B cell (primary cell): ENCODE data around the gene UBE2D1. TPM values are rescaled to one million over a fixed set of nuclear protein-coding genes. Genes with fewer than 3 reads are reported as not detected.

Source experiments
- ATAC-seq: fragments of 200-7000 bp; cut with Tn5 transposase; one replicate; pipeline ENCODE4 v1.10.0; 2021; ENCODE audit warnings: low read depth, mild to moderate bottlenecking, moderate number of reproducible peaks, moderate library complexity
- CTCF ChIA-PET: fragments of 350-600 bp; sonication (Branson Sonifier 250); formaldehyde crosslinking; loops from one replicate; lab custom pipeline; 2021; ENCODE audit warnings: antibody characterized with exemption, inconsistent platforms; lab: Charles Lee
- POLR2A ChIA-PET: fragments of 350-600 bp; sonication (Branson Sonifier 250); formaldehyde crosslinking; loops from one replicate; lab custom pipeline; 2021; ENCODE audit warnings: antibody characterized with exemption; lab: Charles Lee
- DNase-seq: peaks from one replicate; pipeline ENCODE4 v3.0.0; 2013
- H2AFZ ChIP-seq: 2 replicates; pipeline ENCODE4 v1.6.1; 2012; ENCODE audit warnings: mild to moderate bottlenecking, low read depth, low read length; ENCODE audit not compliant: insufficient read depth, poor library complexity, severe bottlenecking
- H3K27ac ChIP-seq, 2 donors: 1 replicate in 1 of 2; 2 replicates in 1 of 2; pipeline ENCODE4 v1.5.1; 2012 to 2013; ENCODE audit warnings: low read length in 2 of 2, mild to moderate bottlenecking in 2 of 2, moderate library complexity in 1 of 2
- H3K27me3 ChIP-seq, 4 experiments: fragments of 200-600 bp in 1 of 4; sonication (generic) in 1 of 4; replicated peaks in 1 of 4; 1 replicate in 2 of 4; 2 replicates in 2 of 4; pipeline versions ENCODE4 v1.6.1 to v1.7.0; 2013 to 2016; ENCODE audit warnings: low read length in 3 of 4, mild to moderate bottlenecking in 2 of 4, mixed read lengths in 1 of 4, moderate library complexity in 1 of 4; ENCODE audit not compliant: insufficient read depth in 4 of 4, control insufficient read depth in 3 of 4; ENCODE audit errors: control extremely low read depth in 1 of 4
- H3K36me3 ChIP-seq, 2 experiments: replicated peaks in 1 of 2; 1 replicate in 1 of 2; 2 replicates in 1 of 2; pipeline versions ENCODE4 v1.6.1 to v1.7.1; 2013; ENCODE audit warnings: low read length in 1 of 2; ENCODE audit not compliant: insufficient read depth in 2 of 2, control insufficient read depth in 1 of 2; ENCODE audit errors: control extremely low read depth in 1 of 2, extremely low read depth in 1 of 2
- H3K4me1 ChIP-seq, 2 donors: fragments of 200-600 bp in 1 of 2; sonication (generic) in 1 of 2; 1 replicate in 1 of 2; 2 replicates in 1 of 2; pipeline versions ENCODE4 v1.5.1 to v1.6.1; 2013 to 2017; ENCODE audit warnings: low read length in 2 of 2; ENCODE audit not compliant: control insufficient read depth in 2 of 2, insufficient read depth in 2 of 2
- H3K4me2 ChIP-seq: replicated peaks from 2 replicates; pipeline ENCODE3; 2012; ENCODE audit warnings: mild to moderate bottlenecking, low read depth, low read length; ENCODE audit not compliant: poor library complexity, severe bottlenecking
- H3K4me3 ChIP-seq, 5 experiments: fragments of 200-600 bp in 1 of 5; sonication (generic) in 1 of 5; 1 replicate in 3 of 5; 2 replicates in 2 of 5; pipeline versions ENCODE4 v1.5.1 to v1.7.0; 2011 to 2016; ENCODE audit warnings: low read length in 4 of 5, mild to moderate bottlenecking in 4 of 5, low read depth in 2 of 5, control low read depth in 1 of 5, moderate library complexity in 1 of 5; ENCODE audit not compliant: insufficient read depth in 1 of 5; ENCODE audit errors: control extremely low read depth in 1 of 5, extremely low read depth in 1 of 5
- H3K79me2 ChIP-seq: fragments of 200-600 bp; sonication (generic); one replicate; pipeline ENCODE4 v1.6.0; 2016; ENCODE audit warnings: low read length; ENCODE audit not compliant: control insufficient read depth, insufficient read depth
- H3K9ac ChIP-seq: fragments of 200-600 bp; sonication (generic); 2 replicates; pipeline ENCODE4 v1.6.1; 2017; ENCODE audit warnings: mild to moderate bottlenecking, low read length, moderate library complexity
- H3K9me3 ChIP-seq, 3 donors: one replicate each; pipeline versions ENCODE4 v1.6.1 to v1.7.1; 2013; ENCODE audit warnings: low read length in 2 of 3; ENCODE audit not compliant: control insufficient read depth in 2 of 3, insufficient read depth in 1 of 3; ENCODE audit errors: control extremely low read depth in 1 of 3
- H4K20me1 ChIP-seq: 2 replicates; pipeline ENCODE4 v1.6.0; 2012; ENCODE audit warnings: mild to moderate bottlenecking, low read length; ENCODE audit not compliant: insufficient read depth, control insufficient read depth, poor library complexity, severe bottlenecking
- H3K27ac Mint-ChIP-seq: one replicate; pipeline ENCODE4 v1.8.0; 2021; ENCODE audit warnings: mixed read lengths
- H3K27me3 Mint-ChIP-seq: one replicate; pipeline ENCODE4 v1.8.0; 2021; ENCODE audit warnings: mixed read lengths
- H3K4me1 Mint-ChIP-seq: one replicate; pipeline ENCODE4 v1.8.0; 2021; ENCODE audit warnings: mixed read lengths
- H3K4me3 Mint-ChIP-seq: one replicate; pipeline ENCODE4 v1.8.0; 2021; ENCODE audit warnings: mixed read lengths
- H3K9me3 Mint-ChIP-seq: one replicate; pipeline ENCODE4 v1.8.0; 2022; ENCODE audit warnings: mixed read lengths; ENCODE audit not compliant: insufficient read depth
- CTCF ChIP-seq: fragments of 200-600 bp; IDR thresholded peaks from one replicate; pipeline ENCODE4 v1.8.0; 2022; ENCODE audit warnings: antibody characterized with exemption, mild to moderate bottlenecking
- EZH2 ChIP-seq: IDR thresholded peaks from 2 replicates; pipeline ENCODE4 v1.6.1; 2012; ENCODE audit warnings: borderline replicate concordance, low read depth, mild to moderate bottlenecking, moderate library complexity, low read length; ENCODE audit not compliant: insufficient read depth, poor library complexity, severe bottlenecking
- WGBS: methylation state at CpG from one replicate; pipeline ENCODE4 v1.1.5; 2013; ENCODE audit warnings: missing lambda C conversion rate; ENCODE audit not compliant: insufficient coverage; 5-methylcytosine and 5-hydroxymethylcytosine counted together
- intact Hi-C: fragments of 100-400 bp; cut with micrococcal nuclease; formaldehyde crosslinking; loops from one replicate; pipeline ENCODE4 v1.10.0; 2022
- polyA plus RNA-seq: library from polyadenylated mRNA; depleted of rRNA; stranded (reverse); fragments of >200 nt; gene quantifications from 2 replicates; pipeline ENCODE4 v1.2.3, GENCODE V29; 2012
- total RNA-seq, 2 donors: library from RNA; stranded (reverse); fragments of 120-200 nt in 1 of 2; gene quantifications; 1 replicate in 1 of 2; 2 replicates in 1 of 2; pipeline versions ENCODE4 v1.2.3 to v1.2.4, GENCODE V29; 2013 to 2022

UBE2D1 gene
- total and polyA plus RNA-seq, 2 donors (not counting 1 experiment from before 2014, with no cell fraction given), result 8.5 to 12.6 TPM

GRCh38 chr10:58318346-58318745 is 16.5 kb upstream of the UBE2D1 start:
- Histone ChIP-seq H3K9me3 (no peaks in the 10 kb centered on the region), H3K79me2 (no peaks in the 10 kb centered on the region), H4K20me1 (no peaks in the 10 kb centered on the region), H3K4me3 (no peak overlapping the region), H3K4me2 (no peak overlapping the region), H3K27ac (no peak overlapping the region), H3K27me3 (no peaks in the 10 kb centered on the region), H2AFZ (no peak overlapping the region), H3K4me1 (peaks cover 8% of the 10 kb centered on the region in 2 donors), H3K9ac (no peak overlapping the region), H3K36me3 (no peaks in the 10 kb centered on the region)
- CTCF ChIA-PET, result no interaction called here
- TF ChIP-seq EZH2 (no peak), CTCF (no peak)
- ATAC-seq (no peak), DNase-seq (no peak)
- H3K27me3 Mint-ChIP-seq, result peaks cover 6% of the 10 kb centered on the region
- H3K27ac Mint-ChIP-seq, result no peak overlapping the region
- WGBS, result 92% methylated on average over 1 of the region's 2 CpGs
- H3K4me3 Mint-ChIP-seq, result no peak overlapping the region
- intact Hi-C loops, result no loop called here
- H3K4me1 Mint-ChIP-seq, result peaks cover 8% of the 10 kb centered on the region
- POLR2A ChIA-PET, result no interaction called here
- no peaks in the 10 kb centered on the region for H3K9me3 Mint-ChIP-seq

GRCh38 chr10:58319599-58319998 is 15.2 kb upstream of the UBE2D1 start:
- Mint-ChIP-seq H3K9me3 (no peaks in the 10 kb centered on the region), H3K4me1 (peaks cover 8% of the 10 kb centered on the region), H3K27me3 (peaks cover 6% of the 10 kb centered on the region), H3K27ac (no peak overlapping the region), H3K4me3 (no peak overlapping the region)
- intact Hi-C loops, result no loop called here
- Histone ChIP-seq H3K79me2 (no peaks in the 10 kb centered on the region), H3K36me3 (no peaks in the 10 kb centered on the region), H3K4me1 (peaks cover 8% of the 10 kb centered on the region in 2 donors), H3K4me3 (no peak overlapping the region), H3K4me2 (no peak overlapping the region), H4K20me1 (no peaks in the 10 kb centered on the region), H3K27me3 (no peaks in the 10 kb centered on the region), H2AFZ (no peak overlapping the region), H3K9ac (no peak overlapping the region), H3K9me3 (no peaks in the 10 kb centered on the region), H3K27ac (no peak overlapping the region)
- WGBS, result 100% methylated on average over 1 of the region's 1 CpG
- TF ChIP-seq CTCF (no peak), EZH2 (no peak)
- ChIA-PET CTCF (no interaction called here), POLR2A (no interaction called here)
- ATAC-seq, result no peak
- no peak for DNase-seq
